SKM-1 (cell line): ENCODE data around the gene CHST3.

Experiments
- DNase-seq: peaks from one replicate; lab custom pipeline; 2025; ENCODE audit not compliant: unreplicated experiment; lab: John Stamatoyannopoulos, UW

CHST3 gene

GRCh38 chr10:72009051-72009424, 44.8 kb downstream of the CHST3 start:
- no peak for DNase-seq

GRCh38 chr10:72009425-72010081, 45.4 kb downstream of the CHST3 start:
- no peak for DNase-seq

DNA sequence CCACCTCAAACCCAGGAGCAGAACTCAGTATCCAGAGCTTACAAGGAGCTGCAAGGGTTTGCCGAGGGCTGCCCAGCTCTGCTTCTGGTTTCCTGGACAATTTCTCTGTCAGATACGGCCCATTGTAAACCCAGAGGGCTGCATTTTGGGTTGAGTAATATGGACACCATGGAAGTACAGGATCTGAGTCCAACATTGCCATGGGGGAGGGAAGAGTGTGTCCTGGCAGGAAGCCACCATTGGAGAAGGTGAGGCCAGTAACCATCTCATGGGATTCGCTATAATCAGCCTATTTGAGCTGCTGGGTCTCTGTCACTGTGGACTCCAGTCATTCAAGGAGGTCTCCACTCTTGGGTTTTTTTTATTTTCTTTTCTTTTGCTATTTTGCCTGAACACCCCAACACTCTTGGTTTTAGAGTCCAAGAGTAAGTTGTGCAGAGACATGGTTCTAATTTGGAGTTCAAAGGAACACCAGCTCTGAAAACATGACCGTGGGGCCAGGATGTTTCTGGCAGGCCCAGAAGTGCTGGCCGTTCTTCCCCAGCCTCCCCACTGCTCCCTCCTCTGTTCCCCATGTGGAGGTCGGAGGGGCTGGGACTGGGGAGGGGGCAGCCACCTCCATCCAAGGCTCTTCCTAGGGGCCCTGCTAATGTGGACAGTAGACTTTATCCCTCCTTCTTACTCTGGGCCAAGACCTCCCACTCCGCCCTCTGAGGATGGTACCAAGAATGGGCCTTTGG, 46.2 kb downstream of the CHST3 start:
- DNase-seq, result no peak

GRCh38 chr10:72011016-72011415, 46.8 kb downstream of the CHST3 start:
- no peak for DNase-seq

- DNase-seq, result no peak
Measured at GRCh38 chr10:72011468-72011867, 47.3 kb downstream of the CHST3 start.

DNA sequence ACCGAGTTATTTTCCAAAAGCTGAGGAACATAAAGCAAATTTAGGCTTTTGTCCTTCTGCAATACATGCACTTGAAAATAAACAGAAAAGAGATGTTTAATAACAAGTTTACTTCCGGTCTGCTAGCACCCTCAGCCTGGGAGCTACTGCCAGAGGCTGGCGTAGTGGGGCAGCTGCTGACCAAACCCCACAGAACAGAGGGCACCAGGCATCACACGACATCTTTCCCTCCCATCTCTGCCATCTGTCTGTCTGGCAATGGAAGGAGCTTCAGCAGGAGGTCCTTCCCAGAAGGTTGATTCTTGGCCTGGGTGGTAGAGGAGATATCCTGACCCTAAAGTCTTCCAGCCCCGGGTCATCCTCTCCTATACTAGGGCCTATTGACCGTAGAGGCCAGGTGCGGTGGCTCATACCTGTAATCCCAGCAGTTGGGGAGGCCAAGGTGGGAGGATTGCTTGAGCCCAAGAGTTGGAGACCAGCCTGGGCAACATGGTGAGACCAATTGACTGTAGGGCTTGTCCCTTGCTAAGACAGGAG, 47.8 kb downstream of the CHST3 start:
- no peak for DNase-seq

DNA sequence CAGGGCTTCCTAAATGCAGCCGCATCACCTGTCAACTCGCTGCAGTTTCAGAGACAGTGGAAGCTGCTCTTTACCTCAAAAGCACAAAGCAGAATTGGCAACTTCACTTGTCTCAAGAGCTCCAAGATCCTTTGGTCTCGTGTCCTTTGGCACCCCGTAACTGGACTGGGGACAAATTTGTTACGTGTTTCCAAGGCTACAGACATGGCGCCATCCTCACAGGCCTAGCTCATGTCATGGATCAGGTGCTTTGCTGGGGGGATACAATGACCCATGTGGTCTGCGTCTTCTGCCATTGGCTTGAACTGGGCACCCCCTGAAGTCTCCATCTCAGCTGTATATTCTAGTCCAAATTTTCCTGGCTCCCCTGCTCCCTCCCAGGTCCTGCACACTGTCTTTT, 48.6 kb downstream of the CHST3 start:
- DNase-seq, result no peak

GRCh38 chr10:72013202-72013945, 49.2 kb downstream of the CHST3 start:
- no peak for DNase-seq

- no peak for DNase-seq
Measured at GRCh38 chr10:72014197-72014596, 50.0 kb downstream of the CHST3 start.

DNA sequence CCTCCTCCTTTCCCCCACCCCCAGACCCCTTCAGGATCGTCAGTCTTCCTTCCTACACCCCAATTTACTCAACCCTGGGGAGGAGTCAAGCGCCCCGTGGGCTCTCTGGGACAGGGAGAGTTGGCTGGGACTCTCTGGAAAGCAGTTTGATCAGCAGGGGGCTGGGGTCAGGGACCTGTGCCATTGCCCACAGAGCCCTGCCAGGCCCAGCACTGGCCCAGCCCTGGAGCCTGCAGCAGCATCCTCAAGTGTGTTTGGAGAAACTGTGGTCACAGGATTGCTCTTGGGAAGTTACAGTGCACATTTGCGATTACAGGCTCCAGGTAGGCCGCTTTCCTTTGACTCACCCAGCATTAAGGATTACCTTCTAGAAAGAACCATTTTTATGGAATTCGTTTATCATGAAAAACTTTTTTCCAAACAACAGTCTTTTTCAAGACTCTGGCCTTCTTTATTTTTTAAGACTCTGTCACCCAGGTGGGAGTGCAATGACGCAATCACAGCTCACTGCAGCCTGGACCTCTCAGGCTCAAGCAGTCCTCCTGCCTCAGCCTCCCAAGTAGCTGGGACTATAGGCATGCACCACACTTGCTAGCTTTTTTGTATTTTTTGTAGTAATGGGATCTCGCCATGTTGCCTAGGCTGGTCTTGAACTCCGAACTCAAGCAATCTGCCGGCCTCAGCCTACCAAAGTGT, 50.7 kb downstream of the CHST3 start:
- no peak for DNase-seq

DNA sequence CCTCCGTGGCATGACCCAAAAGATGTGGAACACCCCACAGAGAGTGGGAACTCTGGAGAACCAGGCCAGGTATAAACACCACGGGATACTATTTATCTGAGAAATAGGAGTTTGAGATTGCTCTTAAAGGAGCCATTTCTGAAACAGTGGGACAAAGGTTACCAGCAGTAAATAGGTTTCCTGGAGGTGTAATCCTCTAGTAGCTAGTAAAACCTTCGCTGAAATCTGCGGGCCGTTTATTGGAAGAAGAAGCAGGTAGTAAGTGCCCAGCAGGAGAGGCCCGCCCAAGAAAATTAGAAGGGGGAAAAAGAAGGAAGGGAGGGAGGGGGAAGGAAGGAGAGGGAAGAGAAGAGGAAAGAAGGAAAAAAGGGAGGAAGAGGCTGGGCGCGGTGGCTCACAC, 51.6 kb downstream of the CHST3 start:
- DNase-seq, result no peak

- no peak for DNase-seq
Measured at GRCh38 chr10:72016608-72017300, 52.6 kb downstream of the CHST3 start.

GRCh38 chr10:72019085-72019876, 55.1 kb downstream of the CHST3 start:
- DNase-seq, result no peak

GRCh38 chr10:72020914-72021809, 57.0 kb downstream of the CHST3 start:
- DNase-seq, result no peak

GRCh38 chr10:72022228-72022627, 58.0 kb downstream of the CHST3 start:
- no peak for DNase-seq

- no peak for DNase-seq
Measured at GRCh38 chr10:72024596-72024995, 60.4 kb downstream of the CHST3 start.

DNA sequence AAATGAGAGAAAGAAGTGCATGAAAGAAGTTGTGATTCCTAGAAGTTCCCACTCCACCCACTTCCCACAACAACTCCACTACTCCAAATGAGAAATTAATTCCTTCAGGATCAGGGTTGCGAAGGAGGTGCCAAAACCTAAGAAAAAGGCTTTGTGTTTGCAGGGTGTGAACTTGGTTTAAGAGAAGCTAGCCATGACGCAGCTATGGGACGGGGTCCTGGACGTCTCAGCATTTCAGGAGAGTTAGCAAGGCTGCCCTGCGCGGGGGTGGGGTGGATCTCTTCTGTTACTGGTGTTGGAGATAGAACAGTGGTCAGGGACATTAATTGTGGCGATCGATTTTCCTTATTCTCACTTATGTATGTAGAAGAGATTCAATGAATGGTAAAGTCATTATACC, 61.2 kb downstream of the CHST3 start:
- DNase-seq, result no peak

GRCh38 chr10:72025832-72026231, 61.6 kb downstream of the CHST3 start:
- DNase-seq, result no peak
